HPDE6-E6E7 (cell line): Measurements from ENCODE around the gene HCFC1.

Experiments
- DNase-seq: peaks from one replicate; pipeline ENCODE4 v3.0.0; 2011; ENCODE audit warnings: missing footprints; ENCODE audit errors: extremely low spot score

Gene HCFC1

DNA sequence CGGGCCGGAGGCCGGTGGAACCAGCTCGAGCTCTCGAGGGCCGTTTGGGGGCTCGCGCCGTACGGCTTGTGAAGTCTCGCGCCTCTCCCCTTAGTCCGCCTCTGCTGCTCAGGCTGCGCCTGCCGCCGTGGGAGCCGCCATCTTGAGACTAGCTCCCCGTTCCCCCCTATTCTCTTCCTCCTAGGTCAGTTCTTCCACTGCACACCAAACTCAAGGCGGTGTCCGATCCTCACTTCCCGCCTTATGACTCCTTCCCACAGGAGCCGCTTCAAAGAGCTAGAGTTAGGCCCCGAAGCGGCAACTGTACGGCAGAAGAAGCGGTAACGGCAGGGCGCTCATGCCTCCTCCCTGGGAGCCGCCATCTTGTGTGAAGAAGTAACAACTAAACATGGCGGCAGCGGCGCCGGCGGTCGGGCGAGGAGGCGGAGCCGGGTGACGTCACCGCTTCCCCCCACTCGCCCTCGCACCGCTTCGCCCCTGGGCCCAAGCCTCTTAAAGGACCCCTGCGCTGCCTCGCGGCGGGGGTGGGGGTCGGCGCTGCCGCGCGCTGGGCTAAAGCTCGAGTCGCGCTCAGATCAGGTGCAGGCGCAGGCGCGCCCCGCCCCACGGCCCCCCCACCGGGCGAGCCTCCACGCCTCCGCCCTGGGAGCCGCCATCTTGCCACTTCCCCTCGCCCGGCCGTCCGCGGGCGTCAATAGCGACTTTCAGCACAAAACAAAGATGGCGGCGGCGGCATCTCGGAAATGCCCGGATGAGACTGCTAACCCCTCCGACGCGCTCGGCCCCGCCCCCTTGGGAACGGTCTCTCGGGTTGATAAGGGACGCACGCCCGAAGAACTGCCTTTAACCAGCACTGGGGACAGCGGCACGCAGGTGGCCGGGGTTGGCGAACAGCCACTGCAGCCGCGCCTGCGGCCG is at the start of gene HCFC1:
TSS of gene HCFC1 (minus strand) at position 369 of the 918 bp plus-strand sequence. CDS start 978 bp downstream, outside the sequence.
- peak; percentile 90 for DNase-seq

DNA sequence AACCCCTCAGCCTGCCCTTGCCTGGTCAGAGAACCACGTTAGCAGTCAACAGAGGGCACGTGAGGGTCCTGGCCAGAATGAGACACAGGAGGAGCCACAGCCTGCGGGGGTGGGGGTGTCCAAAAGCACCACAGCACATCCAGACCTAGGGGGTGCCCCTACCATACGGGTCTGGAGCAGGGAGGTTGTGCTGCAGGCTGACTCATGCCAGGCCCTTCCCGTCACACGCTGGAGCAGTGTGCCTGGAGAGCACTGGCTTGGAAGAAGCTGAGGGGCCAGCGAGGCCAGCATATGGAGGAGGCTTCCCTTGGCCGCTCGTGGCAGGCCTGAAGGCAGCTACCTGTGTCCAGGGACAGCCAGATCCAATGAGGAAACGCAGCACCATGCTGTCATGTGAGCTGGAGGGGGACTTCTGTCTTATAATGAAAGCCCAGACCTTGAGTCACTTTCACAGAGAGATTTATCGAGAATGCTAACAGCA is 49.6 kb upstream of the HCFC1 start:
- peak; percentile 67 for DNase-seq

DNA sequence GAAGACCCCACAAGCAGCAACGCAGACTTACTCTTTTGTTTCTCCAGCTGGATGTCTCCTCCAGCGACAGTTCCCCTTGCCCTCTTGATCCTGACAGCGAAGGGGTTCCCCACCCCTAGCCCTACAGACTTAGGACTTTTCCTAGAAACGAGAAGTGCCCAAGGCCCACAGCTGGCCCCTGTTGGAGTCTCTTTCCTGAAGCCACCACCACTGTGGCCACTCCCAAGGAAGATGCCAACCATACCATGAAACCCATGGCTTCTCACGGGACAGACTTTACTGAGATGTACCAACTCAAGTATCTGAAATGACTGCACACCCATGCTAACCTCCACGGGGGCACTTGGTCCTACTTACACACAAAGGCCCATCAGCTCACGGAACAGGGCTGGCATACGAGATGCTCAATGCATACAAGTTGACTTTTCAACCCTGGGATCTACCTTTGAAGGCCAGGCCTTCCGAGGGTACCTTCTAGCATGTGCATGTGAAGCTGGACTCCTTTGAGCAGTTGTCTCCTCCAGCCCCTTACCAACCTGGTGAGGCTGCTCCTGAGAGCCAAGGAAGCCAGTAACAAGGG is 49.0 kb upstream of the HCFC1 start:
- no peak for DNase-seq

DNA sequence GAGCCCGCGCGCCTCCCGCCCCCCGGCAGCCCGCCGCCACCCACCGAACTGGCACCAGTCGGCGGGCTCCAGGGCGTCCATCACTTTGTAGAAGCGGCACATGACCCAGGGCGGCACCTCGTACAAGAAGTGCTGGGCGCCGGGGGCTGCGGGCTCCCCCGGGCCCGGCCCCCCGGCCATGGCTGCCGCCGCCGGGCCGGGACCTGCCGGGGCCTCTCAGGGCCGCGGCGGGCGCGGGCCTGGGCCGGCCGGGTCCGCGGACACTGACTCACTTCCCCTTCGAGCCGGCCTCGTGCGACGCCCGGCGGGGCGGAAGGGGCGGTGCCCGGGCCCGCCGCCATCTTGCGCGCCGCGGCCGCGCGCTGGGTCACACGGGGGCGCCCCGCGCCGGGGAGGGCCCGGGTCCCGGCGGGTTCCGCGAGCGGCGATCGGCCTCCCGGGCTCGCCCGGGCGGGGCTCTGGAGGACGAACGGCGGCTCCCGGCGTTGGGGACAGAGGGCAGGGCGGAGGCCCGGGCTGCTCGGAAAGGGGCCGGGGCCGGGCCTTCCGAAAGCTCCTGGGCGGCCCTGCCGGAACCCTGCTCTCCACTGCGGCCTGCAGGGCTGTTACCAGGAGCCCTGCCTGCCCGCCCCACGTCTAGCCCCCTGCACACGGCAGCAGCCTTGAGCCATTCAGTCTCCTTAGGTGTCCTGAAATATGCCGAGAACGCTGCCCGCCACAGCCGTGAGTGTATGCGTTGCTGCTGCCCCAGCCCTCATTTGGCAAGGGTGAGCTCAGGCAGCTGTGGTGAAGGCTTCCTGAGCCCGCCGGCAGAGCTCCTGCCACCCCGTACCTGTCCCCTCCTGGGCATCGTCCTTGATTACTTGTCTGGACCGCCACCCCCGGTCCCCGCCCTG is 48.3 kb upstream of the HCFC1 start, which contains the start of gene IRAK1:
TSS of gene IRAK1 (minus strand) at position 270 of the 896 bp plus-strand sequence. CDS start at position 180, 90 bp downstream.
- DNase-seq = peak; percentile 76

DNA sequence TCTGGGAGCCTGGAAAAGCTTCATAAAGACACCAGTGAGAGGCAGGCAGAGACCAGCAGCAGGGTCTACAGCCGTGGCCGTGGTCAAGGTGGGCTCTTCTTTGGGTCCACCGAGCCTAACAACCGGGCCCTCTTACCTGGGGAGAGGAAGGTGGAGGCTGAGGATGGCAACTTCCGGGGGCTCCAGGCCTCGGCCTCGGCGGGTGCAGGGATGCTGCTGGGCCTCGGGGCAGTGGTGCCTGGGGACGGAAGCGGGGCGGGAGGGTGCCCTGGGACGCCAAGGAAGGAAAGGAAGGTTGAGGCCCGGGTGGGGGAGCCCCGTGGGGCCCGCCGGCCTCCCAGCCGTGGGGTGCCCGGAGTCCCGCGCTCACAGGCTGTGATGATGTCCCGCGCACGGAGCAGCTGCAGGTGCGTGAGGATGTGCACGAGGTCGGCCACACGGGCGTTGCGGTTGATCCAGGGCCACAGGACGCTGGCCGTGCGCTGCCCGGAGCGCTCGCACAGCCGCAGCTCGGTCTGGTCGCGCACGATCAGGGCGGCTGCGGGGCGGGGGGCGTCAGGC is 47.5 kb upstream of the HCFC1 start:
- DNase-seq = no peak

DNA sequence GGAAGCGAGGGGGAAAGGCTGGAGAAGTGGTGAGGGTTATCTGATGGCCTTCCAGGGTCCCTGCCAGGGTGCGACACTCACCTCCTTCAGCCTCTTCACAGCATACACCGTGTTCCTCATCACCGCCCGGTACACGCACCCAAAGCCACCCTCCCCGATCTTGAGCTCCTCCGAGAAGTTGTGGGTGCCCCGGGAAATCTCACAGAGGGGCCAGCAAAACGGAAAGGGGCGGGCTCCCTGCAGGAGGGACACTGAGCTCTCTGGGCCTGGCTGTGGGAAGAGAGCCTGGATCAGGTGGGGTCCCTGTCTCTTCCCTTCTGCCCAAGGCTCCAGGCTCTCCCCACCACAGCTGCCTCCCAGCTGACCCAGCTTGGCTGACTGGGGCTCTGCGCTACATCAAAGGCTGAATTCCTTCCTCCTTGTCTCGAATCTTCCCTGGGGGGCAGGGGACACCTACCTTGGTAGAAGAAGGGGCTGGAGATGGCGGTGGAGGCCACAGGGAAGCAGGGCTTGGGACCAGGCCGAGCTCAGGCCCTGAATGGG is 47.0 kb upstream of the HCFC1 start:
- DNase-seq = no peak

DNA sequence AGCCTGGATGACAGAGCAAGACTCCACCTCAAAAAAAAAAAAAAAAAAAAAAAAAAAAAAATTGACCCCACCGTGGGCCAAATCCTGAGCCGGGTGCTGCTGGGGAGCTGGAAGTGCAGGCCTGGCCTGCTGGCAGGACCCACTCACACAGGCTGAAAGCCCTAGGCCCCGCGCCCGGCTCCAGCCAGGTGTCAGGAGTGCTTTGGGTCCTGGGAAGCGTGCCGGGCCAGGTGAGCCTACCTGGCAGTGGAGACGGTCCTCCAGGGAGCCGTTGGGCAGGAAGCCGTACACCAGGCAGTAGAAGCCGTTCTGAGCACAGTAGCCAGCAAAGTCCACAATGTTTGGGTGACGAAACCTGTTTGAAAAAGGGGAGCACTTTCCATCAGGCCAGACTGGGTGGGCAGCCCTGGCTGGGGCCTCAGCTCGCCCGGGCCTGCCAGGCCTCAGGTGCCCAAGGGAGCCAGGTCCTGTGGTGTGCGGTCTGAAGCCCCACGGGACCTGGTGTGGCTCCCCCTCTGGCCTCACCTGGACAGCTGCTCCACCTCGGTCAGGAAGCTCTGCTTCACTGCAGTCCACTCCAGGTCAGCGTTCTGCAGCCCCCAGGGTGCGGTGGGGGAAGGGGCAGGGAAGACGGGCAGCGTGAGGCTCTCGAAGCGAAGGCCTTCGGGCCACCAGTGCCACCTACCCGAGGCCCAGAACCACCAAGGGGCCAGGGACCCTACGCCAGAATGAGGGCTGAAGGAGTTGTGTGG is 46.3 kb upstream of the HCFC1 start:
- DNase-seq = no peak

DNA sequence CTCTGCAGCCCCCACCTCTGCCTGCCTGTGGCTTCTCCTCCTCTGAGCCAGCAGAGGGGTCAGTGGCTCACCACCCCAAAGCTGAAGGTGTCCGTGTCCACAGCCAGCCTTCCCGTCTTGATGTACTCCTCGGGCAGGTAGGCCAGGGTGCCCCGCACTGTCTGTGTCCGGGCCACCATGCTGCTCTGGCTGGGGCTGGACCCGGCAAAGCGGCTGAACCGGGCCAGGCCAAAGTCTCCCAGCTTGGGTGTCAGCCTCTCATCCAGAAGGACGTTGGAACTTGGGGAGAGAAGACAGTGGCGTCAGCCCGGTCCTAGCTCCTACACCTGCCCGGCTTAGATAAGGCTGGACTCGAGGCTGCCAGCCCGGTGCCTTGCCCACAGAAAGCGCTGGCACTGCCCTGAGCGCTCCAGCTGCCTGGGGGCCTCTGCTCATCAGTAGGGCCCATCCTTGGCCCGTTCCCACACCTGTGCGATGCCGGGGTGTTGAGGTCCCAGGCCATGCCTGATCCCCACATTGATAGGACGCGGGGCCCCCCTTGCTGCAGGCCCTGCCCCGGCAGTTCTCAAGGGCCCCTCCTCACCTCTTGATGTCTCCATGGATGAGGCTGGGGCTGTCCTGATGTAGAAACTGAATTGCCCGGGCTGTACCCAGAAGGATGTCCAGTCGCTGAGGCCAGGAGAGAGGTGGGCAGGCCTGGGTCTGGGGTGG is 44.9 kb upstream of the HCFC1 start:
- no peak for DNase-seq

DNA sequence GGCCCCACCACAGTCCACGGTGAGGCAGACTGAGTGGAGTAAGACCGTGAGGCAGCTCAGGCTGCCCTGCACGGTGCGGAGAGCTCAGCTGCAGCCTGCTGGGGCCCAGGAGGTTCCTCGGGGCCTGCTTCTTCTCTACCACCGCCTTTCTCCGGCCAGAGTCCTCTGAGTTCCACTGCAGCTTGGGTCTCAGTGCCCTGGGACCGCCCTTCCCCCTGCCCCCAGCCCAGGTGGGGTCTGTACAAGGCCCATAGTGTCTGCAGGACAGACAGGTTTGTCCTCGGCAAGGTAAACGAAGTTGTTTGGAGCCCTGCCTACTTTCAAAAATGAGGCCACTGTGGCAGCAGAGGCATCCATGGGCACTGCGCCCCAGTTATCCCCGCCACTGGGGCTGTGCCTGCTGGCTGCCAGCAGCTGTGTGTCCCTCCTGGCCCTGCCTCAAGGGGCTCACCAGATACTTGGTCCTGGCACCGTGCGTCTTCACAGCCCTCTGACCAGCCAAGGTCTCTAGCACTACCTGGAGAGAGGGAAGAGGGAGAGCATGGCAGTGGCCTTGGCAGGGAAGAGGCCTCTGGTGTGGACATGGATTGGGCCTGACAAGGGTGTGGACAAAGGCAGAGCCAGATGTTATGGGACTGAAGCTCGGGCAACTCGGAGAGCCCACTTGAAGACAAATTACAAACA is 44.1 kb upstream of the HCFC1 start:
- no peak for DNase-seq

DNA sequence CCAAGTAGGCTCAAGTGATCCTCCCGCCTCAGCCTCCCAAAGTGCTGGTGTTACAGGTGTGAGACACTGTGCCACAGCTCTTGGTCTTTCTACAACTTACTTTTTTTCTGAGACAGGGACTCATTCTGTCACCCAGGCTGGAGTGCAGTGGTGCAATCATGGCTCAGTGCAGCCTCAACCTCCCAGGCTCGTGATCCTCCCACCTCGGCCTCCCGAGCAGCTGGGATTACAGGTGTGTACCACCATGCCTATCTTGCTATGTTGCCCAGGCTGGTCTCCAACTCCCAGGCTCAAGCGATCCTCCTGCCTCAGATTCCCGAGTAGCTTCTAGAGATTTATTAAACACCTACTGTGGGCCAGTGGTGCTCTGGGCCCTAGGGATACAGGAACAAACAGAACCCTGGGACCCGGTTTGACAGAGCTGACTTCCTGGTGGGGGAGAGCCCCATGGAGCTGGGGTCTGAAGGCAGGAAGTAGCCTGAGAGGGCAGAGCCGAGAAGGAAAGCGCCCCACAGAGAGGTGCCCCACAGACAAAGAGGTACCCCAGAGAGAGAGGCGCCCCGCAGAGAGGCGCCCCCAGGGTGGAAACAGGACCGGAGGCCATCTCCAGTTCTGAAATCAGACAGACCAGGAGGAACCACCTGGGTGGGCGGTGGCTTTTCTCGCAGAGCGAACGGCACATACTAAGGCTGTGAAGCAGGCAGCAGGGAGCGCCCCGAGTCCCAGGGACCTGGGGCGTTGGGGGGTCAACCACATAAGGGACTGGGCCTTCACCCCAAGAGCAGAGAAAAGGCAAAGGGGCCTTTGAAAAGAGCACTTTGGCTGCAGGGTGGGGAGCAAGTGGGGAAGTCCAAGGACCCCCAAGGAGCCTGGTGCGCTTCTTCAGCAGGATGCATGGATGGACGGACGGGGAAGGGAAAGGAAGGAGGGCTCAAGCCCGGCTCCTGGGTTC is 43.1 kb upstream of the HCFC1 start:
- DNase-seq = no peak

DNA sequence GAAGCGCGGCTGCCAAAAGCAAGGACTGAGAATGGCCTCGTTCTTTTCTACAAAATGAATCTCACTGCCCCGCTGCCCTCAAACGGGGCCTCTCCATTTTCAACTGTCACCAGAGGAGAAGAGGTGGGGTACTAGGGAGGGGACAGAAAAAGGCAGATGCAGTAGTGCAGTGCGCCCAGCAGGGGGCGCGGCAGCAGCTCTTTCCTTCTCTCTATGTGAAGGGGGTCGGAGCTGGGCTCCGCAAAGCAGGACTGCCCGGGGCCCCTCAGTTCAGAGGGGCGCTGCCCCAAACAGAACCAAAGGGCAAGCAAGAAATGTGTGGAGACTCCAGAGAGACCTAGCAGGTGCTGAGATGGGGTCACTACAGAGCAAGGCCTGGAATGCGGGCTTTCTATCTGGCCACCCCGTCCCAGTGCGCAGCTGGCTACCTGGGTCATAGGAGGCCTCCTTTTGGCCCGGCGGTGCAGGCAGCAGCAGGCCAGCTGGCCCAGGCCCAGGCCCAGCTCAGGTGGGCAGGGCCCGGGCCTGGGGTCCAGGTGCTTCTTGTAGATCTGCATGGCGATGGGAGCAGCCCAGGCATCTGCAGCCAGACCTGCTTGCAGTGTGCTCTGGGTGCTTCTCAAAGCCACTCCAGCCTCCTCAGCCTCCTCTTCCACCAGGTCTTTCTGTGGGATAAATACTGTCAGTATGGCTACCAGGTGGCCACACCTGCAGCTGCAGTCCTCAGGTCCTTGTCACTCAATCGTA is 42.2 kb upstream of the HCFC1 start:
- DNase-seq = no peak

DNA sequence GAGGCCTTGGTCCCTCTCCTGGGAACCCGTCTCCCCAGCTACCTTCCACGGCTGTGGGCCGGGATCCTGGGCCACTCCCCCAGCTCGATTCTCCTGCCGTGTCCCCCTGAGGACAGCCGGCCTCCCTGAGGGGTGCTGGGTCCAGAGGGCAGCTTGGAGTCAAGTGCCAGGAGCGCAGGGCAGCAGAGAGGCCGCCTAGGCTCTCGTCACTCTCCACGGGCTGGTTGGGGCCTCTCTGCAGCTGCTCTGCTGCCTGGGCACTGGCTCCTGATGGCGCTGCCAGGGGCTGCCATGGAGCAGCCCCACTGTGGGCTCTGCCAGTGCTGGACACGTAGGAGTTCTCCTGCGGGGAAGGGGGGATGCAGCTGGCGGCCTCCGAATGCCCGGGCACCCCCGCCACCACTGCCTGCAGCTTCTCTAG is 41.4 kb upstream of the HCFC1 start:
- no peak for DNase-seq

DNA sequence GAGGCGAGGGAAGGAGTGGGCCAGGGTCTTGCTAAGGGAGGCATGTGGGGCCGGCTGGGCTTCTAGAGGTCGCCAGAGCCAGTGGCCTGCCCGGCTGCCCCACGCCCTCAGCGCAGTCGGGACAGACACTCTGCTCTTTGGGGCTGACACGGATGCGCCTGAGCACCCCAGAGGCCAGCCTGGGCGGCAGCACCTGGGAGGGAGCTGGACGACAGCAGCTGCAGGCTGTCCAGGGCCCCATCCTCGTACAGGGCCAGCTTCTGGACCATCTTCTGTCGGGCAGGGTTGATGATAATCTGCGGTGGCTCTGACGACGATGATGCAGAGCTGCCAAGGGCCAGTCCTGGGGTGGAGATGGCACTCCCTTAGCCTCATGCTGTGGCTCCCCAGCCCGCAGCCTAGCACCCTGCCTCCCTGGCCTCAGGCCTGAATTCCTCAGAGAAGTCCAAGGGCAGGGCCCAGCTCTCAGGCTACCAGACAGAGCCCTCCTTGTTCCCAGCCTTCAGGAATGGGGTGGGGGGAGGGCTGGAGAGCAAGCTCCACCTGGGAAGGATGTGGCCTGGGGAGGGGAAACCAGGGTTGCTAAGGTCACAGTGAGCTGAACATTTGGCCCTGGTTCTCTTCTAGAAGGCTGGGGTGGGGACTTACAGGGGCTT is 40.8 kb upstream of the HCFC1 start:
- DNase-seq = no peak

DNA sequence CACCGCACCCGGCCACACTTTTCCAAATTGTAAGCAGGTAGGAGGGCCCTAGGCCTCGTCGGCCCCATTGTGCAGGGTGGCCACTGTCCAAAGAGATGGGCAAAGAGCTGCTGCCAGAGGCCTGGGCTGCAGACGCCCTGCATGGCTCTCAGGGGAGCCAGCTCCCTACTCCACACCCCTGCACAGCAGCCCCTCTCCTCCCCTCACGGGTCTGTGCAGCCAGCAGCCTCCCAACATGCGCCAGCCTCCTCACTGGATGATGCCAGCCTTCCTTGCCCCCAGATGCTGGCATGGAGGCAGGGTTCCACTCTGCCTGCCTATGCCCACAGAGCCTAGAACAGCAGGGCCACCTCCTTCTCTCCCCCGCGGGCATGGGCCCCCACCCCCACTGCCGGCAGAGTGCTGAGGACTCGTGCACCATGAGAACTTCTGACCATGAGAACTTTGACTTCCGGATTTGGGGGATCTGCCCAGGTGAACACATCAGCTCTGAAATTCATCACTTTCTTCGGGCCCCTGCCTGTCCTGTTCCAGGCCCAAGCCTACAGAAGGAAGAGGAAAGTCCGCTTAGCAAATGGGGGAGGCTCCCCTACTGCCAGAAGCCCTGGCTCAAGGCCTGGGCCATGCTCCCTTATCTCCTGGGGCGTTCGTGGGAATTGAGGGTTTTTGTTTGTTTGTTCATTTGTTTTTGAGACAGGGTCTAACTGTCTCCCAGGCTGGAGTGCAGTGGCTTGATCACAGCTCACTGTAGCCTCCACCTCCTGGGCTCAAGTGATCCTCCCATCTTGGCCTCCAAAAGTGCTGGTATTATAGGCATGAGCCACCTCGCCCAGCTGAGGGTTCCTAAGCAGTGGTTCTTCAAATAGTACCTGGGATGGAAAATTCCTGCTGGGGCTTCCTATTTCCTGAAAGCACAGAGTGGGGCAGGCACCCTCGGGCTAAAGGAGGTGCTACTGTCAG is 40.0 kb upstream of the HCFC1 start:
- DNase-seq = no peak

DNA sequence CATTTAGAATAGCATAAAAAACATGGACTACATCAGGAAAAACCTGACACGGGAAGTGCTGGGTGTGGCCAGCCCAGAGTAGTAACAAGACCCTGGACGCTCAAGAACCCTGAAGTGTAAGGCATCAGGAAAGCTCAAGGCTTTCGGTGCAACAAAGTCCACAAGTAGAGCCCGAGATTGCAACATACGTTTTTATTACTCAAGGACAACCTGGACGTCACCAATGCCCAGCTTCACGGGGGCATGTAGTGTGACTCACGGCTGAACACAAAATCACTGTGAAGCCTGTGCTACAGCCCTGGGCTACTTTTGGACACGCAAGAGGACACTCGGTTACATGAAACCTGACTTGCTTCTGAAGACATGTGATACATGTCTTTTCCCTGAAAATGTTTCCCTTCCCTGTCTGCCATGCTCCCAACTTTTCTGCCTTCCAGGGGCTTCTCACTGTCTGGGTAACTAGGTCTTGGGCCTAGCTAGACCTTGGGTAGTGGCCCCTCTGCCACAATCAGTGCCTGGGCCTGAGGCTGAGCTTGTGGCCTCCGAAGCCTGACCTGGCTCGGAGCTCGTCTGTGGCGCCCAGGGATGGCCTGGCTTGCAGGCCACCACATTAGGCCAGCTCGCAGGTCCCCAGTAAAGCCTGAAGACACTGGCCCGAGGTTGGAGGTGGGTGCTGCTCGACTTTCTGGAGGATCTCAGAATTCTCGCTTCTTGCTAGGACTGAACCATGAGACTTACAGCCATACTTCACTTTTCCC is 38.9 kb upstream of the HCFC1 start:
- DNase-seq = no peak
